GM21576 (cell line): ENCODE data around the gene RGL3.
"Not testable (repeated sequence)": the region's sequence is repeated elsewhere in the genome, so short reads cannot be mapped to it uniquely, and the experiment has no call there.

ENCODE experiments used
- ATAC-seq: cut with Tn5 transposase; IDR thresholded peaks from one replicate; pipeline ENCODE4 v1.9.1; 2021; ENCODE audit warnings: mild to moderate bottlenecking, moderate library complexity; ENCODE audit not compliant: unreplicated experiment

Gene RGL3

DNA sequence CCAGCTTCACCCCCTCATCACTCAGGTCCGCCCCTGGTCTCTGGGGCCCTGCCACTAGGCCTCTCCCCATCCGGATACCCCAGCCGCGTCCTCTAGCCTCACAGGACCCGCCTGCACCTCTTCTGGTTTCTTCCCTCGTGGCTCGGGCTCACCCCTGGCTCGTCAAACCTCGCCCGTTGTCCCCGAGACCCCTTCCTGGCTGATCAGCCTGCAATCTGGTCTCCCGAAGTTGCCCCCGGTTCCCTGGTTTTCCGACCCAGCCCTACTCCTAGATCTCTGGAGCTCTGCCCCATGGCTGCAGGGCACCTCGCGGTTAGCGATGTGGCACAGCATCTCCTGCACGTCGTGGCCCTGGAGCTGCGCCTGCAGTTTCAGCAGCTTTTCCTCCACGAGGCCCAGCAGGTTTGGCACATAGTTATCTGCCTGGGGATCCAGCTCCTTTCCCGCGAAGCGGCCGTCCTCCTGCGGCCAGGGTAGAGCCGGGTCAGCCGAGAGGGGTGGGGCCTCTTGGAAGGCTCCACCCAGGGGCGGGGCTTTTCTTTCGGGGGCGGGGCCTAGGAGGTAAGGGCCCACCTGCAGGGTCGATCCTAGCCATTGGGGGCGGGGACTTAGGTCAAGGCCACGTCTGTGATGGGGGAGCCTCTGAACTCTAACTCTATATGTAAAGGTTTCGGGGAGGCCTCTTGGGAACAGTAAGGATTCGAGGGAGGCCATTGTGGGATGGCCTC, 2.4 kb upstream of the RGL3 start:
- ATAC-seq: no peak

DNA sequence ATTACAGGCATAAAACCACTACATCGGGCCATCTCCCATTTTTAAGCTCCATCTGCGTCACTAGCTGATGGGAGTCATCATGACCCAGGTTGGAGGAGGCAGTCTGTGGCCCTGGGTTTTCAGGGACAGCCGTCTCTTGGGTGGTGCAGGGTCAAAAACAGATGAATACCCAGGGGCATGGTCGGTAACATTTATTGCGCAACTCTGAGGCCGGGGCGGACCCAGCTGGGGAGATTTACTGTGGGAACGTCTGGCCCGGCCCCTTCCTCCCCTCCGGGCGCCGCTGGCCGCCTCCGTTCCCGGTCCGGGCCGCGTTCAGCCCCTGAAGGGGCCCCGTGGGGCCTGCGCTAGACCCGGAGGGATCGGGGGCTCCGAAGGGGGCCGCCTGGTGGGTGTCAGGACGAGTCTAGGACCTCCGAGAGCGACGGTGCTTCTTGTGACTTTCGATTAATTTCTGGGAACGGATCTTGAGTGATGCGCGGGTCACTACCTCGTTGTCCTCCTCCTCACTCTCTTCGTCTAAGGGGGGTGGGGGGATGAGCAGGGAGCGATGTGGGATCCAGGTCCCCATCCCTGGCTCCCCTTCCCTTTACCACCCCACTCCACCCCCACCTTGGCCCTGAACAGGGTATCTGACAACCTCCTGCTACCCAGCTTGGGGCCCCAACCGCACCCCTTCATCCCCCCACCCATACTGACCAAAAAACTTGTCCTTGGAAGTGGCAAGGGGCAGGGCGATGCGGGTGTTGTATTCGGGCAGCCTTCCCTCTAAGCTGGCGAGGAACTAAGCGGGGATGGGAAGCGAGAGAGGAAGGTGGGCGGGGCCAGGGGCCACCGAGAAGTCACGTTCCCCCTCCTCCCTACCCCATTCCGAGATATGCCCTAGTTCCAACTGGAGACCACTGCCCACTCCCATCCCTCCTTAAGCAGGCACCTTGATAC, 1.6 kb upstream of the RGL3 start:
- no peak for ATAC-seq

DNA sequence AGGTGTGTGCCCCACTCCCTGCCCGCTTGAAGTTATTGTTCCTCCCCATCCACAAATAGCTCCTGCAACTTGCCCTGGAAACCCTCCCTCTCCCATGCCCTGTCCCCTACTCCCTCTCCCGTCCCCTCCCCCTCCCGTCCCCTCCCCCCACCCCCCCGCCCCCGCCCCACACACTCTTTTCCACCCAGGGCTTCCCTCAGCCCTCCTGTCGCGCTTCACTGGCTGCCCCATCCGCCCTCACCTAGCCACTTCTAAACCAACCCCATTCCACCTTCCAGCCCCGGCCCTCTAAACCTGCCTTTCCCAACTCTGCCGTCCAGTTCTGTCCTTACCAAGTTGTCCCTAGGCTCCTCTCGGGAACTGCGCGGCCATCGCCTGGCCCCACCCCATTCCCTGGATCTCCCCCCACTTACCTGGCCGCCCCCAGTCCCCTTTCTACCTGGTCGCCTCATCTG, 993 bp downstream of the RGL3 start:
- ATAC-seq: no peak

DNA sequence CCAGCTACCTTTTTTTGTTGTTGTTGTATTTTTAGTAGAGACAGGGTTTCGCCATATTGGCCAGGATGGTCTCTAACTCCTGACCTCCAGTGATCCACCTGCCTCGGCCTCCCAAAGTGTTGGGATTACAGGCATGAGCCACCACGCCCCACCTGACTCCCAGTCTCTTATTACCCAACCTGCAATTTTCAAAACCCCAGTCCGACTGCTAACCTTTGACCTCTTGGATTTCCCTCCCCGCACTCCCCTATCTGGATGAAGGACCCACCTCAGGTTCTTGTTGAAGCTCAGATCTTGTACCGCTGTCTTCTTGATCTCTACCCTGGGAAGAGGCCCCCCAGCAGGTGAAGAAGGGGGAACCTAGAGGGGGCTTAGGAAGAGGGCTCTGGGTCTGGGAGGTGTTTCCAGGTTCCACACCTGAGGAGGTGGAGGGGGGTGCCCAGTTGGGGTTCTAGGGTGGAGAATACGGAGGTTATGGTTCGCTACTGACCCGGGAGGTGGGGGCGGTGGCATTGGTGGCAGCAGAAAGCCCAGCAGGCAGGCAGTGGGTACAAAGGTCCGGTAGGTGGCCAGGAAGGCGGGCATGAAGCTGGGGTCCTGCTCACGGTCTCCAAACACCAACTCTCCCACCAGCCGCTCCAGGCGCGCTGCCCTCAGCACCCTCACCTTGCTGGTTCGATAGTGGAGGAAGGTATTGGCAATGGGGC, 2.6 kb downstream of the RGL3 start:
- no peak for ATAC-seq

DNA sequence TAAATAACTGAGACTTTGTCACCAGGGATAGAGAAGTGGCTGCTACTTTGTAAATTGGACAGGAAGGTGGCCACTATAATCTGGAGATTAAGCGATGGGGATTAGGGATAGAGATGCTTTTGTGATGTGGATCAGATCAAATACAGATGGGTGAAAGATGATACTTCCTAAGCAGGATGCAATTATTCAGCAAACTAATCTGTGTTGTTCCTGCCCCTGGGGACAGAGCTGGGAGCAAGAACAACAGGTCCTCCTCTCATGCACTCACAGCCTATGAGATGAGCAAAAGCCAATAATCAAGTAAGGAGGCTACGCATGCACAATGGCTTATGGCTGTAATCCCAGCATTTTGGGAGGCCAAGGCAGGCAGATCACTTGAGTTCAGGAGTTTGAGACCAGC, 4.6 kb downstream of the RGL3 start:
- no peak for ATAC-seq

DNA sequence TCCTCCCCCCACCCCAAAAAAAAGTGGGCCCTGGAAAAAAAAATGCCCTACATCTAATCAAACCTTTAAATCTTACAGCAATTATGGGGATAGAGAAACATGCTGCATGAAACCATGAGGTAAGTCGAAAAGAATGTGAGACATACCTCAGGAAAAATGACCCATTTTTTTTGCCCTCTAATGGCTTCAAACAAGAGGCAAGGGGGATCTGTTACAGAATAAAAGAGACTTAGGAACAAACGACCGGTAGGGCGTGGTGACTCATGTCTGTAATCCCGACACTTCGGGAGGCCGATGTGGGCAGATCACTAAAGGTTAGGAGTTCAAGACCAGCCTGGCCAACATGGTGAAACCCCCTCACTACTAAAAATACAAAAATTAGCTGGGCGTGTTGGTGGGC, 8.4 kb downstream of the RGL3 start:
- ATAC-seq: no peak

DNA sequence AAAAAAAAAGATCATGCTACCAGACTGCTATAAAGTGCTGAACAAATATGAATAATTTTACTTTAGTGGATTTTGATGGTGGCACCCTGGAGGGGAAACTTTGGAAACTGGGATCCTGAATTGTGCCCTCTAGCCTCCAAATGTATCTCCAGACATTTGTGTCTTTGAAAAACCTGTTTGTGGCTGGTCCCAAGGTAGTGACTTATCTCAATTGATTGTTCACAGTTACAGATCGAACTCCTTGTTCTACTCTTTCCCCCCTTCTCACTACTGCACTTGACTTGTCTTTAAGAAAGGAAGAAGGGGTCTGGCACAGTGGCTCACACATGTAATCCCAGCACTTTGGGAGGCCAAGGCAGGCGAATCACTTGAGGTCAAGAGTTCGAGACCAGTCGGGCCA, 10.5 kb downstream of the RGL3 start:
- no peak for ATAC-seq

DNA sequence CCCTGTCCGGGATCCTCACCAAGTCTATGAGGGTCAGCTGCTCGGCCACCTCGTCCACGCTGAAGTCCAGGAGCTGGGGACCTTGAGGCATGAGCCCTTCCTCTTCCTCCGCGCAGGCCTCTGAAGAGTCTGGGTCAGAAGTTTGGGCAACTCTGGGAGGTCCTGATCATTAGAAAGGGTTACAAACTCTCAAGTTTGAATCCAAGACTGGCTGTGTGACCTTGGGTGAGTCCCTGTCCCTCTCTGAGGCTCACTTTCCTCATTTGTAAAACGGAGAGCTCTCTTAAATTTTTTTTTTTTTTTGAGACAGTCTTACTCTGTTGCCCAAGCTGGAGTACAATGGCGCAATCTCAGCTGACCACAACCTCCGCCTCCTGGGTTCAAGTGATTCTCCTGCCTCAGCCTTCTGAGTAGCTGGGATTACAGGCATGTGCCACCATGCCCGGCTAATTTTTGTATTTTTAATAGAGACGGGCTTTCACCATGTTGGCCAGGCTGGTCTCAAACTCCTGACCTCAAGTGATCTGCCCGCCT, 12.3 kb downstream of the RGL3 start:
- ATAC-seq: not testable (repeated sequence)

DNA sequence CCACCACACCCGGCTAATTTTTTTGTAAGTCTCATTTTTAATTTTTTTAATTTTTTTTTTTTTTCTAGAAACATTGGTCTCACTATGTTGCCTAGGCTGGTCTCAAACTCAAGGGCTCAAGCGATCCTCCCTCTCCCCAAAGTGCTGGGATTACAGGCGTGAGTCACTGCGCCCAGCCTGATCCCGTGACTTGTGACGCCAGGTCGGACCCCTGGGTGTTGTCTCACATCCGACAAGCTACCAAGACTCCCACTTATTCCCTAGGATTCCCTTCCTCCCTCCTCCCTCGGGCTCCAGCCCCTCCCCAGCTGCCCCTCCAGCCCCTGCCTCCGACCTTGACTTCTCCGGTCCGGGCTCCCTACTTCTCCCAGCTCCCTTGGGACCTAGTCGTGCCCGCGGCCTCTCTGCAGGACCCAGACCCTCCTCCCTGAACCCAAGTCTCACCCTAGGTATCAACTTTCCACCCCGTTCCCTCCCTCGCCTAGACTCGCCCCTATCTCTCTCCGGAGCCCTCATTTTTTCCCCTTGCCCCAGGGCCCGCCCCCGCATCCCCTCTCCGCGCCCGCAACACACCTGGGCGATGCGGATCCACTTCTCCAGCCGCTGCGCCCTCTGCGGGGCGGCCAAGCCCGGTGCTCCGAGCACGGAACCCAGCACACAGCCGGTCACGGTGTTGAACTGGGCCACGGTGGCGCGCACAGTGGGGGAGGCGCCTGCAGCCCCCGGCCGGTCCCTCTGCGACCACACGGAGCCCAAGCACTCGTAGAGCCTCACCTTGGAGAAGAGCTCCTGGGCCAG, 13.1 kb downstream of the RGL3 start:
- ATAC-seq: no peak

DNA sequence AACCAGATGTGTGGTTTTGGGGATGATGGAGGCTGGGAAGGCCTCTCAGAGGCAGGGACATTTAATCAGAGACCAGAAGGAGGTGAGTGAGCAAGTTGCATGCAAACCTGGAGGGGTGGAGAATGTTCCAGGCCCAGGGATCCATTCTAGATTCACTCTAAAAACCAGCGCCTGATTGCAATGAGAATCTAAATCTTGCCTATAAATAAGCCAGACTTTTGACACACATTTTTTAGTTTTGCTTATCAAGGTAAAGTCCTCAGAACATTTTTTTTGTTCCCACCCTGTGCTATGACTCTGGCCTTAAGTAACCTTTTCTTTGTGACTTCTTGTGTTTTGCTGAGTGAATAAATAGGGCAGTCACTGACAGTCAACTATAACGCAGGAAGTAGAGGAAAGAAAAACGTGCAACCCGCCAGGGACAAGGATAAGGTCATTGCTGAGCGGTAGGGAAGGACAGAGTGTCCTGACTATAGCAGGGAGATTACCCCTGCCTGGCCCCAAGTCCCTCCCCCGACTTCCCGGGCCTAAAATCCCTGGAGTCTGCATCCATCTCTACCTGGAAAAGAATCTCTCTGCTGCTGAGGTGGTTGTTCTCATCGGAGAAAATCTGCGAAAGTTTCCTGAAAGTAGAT, 14.4 kb downstream of the RGL3 start:
- no peak for ATAC-seq

DNA sequence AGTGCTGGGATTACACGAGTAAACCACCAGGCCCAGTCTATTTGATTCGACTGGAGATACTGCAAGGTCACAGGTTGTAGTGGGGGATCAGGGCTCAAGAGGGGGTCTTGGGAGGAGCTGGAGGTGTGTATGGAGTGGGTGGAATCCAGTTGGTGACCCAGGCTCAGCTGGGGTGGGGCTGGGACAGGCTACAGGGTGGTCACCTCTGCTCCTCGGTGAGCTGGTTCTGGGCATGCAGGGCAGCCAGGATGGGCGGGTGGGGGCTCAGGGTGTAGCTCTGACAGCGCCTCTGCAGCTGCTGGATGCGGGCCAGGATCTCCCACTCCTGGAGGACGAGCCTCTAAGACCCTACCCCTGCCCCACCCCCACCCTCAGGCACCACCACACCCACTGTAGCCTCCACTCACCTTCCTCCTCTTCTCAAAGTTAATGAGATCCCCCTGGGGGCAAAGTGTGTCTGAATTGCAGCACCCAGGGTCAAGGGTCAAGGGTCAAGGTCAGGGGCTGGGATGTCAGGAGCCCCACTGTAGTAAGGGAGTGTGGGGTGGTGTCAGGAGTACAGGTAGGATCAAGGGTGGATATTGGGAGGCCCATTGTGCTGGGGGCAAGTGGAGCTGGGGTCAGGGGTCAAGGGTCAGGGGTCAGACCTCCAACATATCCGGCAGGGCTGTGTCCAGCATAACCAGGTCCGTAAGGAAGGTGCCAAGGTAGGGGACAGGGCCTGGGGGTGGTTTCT, 17.1 kb downstream of the RGL3 start:
- ATAC-seq: no peak

DNA sequence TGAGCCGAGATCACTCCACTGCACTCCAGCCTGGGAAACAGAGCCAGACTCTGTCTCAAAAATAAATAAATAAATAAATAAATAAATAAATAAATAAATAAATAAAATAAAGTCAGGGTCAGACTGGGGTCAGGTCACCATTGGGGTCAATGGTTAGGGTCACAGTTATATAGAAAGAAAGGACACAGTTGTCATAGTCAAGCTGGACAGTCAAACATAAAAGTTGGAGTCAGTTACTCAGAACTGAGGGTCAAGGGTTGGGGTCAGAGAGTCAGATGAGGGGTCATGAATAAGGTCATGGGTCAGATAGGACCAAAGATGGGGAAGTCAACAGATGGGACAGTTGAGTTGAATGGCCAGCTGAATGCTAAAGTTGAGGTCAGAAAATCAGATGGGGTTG, 18.3 kb downstream of the RGL3 start:
- ATAC-seq: no peak

DNA sequence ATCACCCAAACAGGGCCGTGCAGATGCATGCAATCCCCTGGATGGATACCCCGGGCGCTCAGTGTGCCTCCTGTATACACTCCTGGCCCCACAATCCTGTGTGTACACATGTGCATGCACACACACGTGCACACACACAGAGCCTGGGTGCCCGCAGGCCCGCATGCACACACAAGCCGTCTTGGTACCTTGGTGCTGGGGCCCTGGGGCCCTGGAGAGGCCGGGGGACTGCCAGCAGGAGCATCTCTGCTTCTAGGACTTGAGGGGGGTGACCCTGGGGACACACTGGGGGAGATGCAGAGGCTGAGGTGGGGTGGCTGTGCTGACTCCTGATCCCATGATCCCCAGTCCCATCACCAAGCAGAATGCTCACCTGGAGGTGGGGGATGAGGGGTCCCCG, 19.4 kb downstream of the RGL3 start:
- ATAC-seq: no peak

DNA sequence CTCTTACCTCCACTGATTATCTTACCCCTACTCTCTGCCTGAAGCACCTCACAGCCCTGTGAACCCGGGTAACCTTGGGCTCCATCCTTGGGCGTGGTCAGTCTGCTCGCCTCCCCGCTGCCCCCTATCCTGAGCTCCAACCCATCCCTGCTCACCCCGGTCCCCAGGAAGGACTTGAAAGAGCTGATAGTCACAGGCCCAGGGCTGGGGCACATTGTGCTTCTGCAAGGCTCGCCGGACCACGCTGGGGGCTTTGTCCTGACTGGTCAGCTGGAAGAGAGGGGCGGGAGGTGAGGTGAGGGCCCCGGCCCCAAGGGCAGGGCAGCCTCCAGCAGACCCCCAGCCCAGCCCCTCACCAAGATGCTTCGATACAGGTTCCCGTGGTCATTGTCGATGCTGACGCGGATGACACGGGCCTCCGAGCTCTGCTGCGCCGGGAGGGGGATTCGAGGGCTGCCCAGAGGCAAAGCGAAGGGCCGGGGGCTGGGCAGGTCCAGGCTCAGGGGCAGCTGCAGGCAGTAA, 22.0 kb downstream of the RGL3 start:
- no peak for ATAC-seq

DNA sequence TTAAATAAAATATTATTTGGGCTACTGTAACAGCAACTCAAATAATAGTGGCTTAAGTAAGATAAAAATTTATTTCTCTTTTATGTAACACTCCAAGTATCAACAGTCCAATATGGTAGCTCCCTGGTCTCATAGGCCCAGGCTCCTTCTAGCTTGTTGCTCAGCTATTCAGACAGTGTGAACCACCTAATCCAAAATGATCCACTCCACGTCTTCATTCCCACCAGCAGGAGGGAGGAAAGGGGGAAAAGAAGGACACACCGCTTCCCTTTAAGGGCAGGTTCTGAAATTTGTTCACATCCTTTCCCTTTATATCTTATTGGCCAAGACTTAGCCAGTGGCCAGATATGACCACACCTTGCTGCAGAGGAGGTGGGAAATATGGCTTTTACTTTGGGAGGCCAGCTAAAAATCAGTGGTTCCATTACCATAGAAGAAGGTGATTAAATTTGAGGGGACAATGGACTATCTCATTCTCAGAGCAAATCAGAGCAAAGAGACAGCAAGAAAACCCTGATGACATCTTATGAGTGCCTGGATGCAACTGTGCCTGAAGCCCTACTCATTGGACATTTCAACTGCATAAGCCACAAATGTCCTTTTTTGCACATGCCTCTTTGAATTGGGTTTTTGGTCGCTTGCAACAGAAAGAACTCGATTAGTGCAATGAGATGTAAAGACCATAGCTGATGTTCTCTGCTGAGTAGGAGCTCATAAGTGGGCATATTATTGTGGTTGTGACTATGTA, 28.0 kb downstream of the RGL3 start:
- ATAC-seq: no peak

DNA sequence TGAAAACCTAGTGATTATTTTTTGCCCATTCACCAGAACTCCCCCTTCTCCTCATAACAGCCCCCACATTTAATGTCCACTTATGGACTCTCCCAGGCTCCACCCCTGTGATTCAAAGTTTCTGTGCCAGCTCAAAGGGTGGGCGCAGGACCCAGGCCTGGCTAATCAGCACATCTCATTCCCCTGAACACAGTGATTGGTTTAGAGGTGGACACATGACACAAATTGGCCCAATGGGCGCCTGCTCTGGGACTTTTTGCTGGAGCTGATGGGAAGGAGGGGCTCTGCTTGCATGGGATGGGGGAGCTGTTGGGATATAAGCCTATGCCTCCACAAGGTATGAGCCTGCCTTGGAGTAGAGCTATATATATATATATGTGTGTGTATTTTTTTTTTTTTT, 28.8 kb downstream of the RGL3 start:
- no peak for ATAC-seq

DNA sequence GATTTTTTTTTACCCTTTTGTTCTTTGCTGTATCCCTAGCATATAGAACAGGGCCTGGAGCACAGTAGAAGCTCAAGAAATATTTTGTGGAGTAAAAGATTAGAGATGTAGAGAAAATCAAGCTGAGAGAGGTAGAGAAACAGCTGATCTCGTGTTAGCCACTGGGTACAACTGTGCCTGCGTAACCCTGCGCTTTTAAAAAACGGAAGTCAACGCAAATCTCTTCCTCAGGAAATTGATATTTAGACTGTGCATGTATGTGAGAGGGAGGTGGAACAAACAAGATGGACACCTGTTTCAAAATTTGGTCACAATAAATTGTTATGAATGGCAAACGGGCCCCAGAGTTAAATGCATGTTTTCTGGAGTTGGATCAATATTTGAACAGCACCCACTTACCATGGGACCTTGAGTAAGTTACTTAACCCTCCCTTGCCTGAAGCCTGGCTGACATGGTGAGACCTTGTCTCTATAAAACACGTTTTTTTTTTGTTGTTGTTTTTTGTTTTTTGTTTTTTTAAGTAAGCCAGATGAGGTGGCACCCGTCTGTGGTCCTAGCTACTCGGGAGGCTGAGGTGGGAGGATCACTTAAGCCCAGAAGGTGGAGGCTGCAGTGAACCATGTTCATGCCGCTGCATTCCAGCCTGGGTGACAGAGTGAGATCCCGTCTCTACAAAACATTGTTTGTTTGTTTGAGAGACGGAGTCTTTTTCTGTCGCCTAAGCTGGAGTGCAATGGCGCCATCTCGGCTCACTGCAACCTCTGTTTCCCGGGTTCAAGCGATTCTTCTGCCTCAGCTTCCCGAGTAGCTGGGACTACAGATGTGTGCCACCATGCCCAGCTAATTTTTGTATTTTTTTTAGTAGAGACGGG, 31.7 kb downstream of the RGL3 start:
- no peak for ATAC-seq

DNA sequence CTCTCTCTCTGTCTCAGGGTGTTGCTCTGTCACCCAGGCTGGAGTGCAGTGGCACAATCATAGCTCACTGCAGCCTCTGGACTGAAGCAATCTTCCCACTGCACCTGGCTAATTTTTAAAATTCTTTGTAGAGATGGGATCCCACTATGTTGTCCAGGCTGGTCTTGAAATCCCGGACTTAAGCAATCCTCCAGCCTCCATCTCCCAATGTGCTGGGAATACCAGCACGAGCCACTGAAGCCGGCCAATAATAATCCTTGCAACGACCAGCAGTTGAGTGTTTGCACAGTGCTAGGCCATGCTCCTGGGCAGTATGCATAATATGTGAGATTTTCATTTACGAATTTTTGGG, 34.4 kb downstream of the RGL3 start:
- no peak for ATAC-seq
